Pancreas (tissue), 10 donors: ENCODE results near the gene LSR. TPM values are rescaled to one million over a fixed set of nuclear protein-coding genes. Genes with fewer than 3 reads are reported as not detected.

ENCODE experiments used
- ATAC-seq, 4 donors: fragments of 200-7000 bp; cut with Tn5 transposase; one replicate each; pipeline versions ENCODE4 v1.8.0 to v1.9.1; 2020; ENCODE audit warnings: mild to moderate bottlenecking in 4 of 4, moderate library complexity in 4 of 4
- DNase-seq, 6 donors: peaks; one replicate each; pipeline ENCODE4 v3.0.0-alpha.2; 2020
- FAIRE-seq: peaks from 2 replicates; lab custom pipeline; 2012; peaks lifted over from hg19 to GRCh38; lab: Jason Lieb, UNC
- H3K27ac ChIP-seq, 4 donors: fragments of 200-600 bp; sonication (generic); 1 replicate in 3 of 4; 2 replicates in 1 of 4; pipeline versions ENCODE4 v1.5.0 to v1.8.0; 2020
- H3K27me3 ChIP-seq, 4 donors: fragments of 200-600 bp; one replicate each; pipeline ENCODE4 v1.8.0; 2021
- H3K36me3 ChIP-seq, 3 donors: fragments of 200-600 bp; sonication (generic) in 1 of 3; one replicate each; pipeline versions ENCODE4 v1.5.0 to v1.8.0; 2020 to 2021
- H3K4me1 ChIP-seq, 3 donors: fragments of 200-600 bp; one replicate each; pipeline ENCODE4 v1.8.0; 2021
- H3K4me3 ChIP-seq, 4 donors: fragments of 200-600 bp; sonication (generic) in 2 of 4; one replicate each; pipeline versions ENCODE4 v1.5.0 to v1.8.0; 2020 to 2021
- H3K9me3 ChIP-seq, 4 donors: fragments of 200-600 bp; one replicate each; pipeline ENCODE4 v1.8.0; 2021
- CTCF ChIP-seq, 4 donors: fragments of 200-600 bp; sonication (generic) in 3 of 4; IDR thresholded peaks; one replicate each; pipeline versions ENCODE4 v1.5.0 to v1.8.0; 2021; ENCODE audit warnings: antibody characterized with exemption in 4 of 4
- WGBS, 2 donors: extraction: QIAGEN DNeasy Blood & Tissue Kit; methylation state at CpG; one replicate each; pipeline ENCODE4 v1.1.7; 2013; 5-methylcytosine and 5-hydroxymethylcytosine counted together
- intact Hi-C, 3 donors: fragments of 100-400 bp; cut with DNase I; formaldehyde crosslinking; loops; one replicate each; pipeline versions ENCODE4 v1.11.1 to v1.14.2; 2022
- polyA plus RNA-seq, 2 donors: library from polyadenylated mRNA; stranded (reverse); fragments of 200-250 nt; gene quantifications; one replicate each; pipeline ENCODE4 v1.2.3, GENCODE V29; 2013
- total RNA-seq, 6 donors: library from RNA; stranded (reverse); fragmentation: NEBNext Ultra II Directional in 4 of 6; extraction: Animal tissue kit (Norgen Biotek cat#: 25700) in 4 of 6; gene quantifications; one replicate each; pipeline versions ENCODE4 v1.2.1 to v1.2.4, GENCODE V29; 2021 to 2023
- donor health status: healthy with polysubstance abuse.
- donor health status: DM: no; HTN: no; CAD: no; lungs with moderate emphysema.
- donor health status: DM: no; HTN: no; CAD: no.
- donor health status: control.
- donor health status: control.
- donor health status: Bipolar disorder and iron deficiency.
- donor health status: DM: yes; HTN: yes; CAD: no.
- donor health status: DM: no; HTN: no; CAD: no.
- donor health status: DM: no; HTN: no; CAD: no.
- donor health status: DM: yes; HTN: yes; CAD: no.

The LSR gene
- total and polyA plus RNA-seq, 8 donors = 46.1 to 103 (median 66.9) TPM

DNA sequence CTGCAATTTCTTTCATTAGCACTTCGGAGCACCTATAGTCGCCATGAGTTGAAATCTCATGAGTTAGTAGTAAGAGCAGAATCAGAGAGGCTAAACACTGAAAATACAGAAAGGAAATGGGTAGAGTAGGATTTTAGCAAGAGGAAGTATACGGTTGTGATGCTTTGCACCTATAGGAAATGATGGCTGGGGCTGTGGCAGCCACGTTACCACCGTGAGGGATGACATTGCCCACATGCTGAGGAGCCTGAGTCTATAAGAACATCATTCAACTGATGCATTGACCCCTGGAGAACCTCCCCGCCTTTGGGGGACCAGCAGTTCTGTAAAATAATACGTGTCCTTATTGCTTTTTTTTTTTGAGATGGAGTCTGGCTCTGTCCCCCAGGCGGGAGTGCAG lies 40.7 kb upstream of the LSR start:
- Histone ChIP-seq H3K27me3 (no peaks in the 10 kb centered on the region), H3K27ac (no peak overlapping the region), H3K36me3 (no peaks in the 10 kb centered on the region), H3K4me3 (no peak overlapping the region), H3K4me1 (peaks cover 0 to 7% (median 0%) of the 10 kb centered on the region in 3 donors), H3K9me3 (no peaks in the 10 kb centered on the region)
- FAIRE-seq (no peak), ATAC-seq (no peak), DNase-seq (no peak)
- intact Hi-C loops = no loop called here
- no peak for TF ChIP-seq CTCF (IDR thresholded peaks at IDR 0.05)
- WGBS, 2 donors = 84 to 90% methylated on average over 8 of the region's 8 CpGs

GRCh38 chr19:35209646-35210045 lies 39.2 kb upstream of the LSR start:
- intact Hi-C loops = no loop called here
- Histone ChIP-seq H3K27me3 (no peaks in the 10 kb centered on the region), H3K4me3 (no peak overlapping the region), H3K9me3 (no peaks in the 10 kb centered on the region), H3K27ac (no peak overlapping the region), H3K36me3 (no peaks in the 10 kb centered on the region), H3K4me1 (peaks cover 0 to 20% (median 0%) of the 10 kb centered on the region in 3 donors)
- no peak for TF ChIP-seq CTCF (IDR thresholded peaks at IDR 0.05)
- 72 to 78% methylated on average over 4 of the region's 4 CpGs for WGBS, 2 donors
- ATAC-seq (no peak), FAIRE-seq (no peak), DNase-seq (no peak)

- DNase-seq = peak in 1 of 6 donors; percentile 42
- Histone ChIP-seq H3K4me1 (peaks cover 0 to 13% (median 0%) of the 10 kb centered on the region in 3 donors), H3K4me3 (no peak overlapping the region), H3K27me3 (no peaks in the 10 kb centered on the region), H3K9me3 (no peaks in the 10 kb centered on the region), H3K27ac (peak overlapping the region in 2 of 4 donors; percentile 49 to 52), H3K36me3 (no peaks in the 10 kb centered on the region)
- intact Hi-C loops = no loop called here
- TF ChIP-seq CTCF (IDR thresholded peaks at IDR 0.05) = no peak
- 86 to 88% methylated on average over 7 of the region's 7 CpGs for WGBS, 2 donors
- no peak for FAIRE-seq
- ATAC-seq = peak in 2 of 4 donors; percentile 15 to 28
Observed at GRCh38 chr19:35211545-35212230, 37.1 kb upstream of the LSR start.

DNA sequence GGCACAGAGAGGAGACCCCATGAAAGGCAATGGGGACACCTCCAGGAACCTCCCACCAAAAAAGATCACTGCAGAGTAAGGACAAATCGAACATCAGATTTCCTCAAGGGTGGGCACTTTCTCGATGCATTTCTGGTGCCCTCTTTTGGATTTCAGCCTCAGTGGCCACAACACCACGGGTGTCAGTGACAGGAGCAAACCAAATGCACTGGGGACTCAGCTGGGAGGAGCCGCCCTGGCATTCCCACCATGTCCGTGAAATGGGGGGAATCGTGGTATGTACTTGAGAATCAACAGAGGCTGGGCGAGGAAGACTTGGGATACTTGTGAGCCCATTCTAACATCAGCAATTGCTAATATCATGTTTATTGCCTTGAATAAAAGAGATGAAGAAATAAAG lies 36.6 kb upstream of the LSR start:
- no peak for ATAC-seq
- 68 to 76% methylated on average over 7 of the region's 7 CpGs for WGBS, 2 donors
- no peaks in the 10 kb centered on the region for H3K36me3 ChIP-seq
- no peak for FAIRE-seq
- no peak for TF ChIP-seq CTCF (IDR thresholded peaks at IDR 0.05)
- peaks cover 0 to 13% (median 0%) of the 10 kb centered on the region in 3 donors for H3K4me1 ChIP-seq
- peak overlapping the region in 2 of 4 donors; percentile 49 to 52 for H3K27ac ChIP-seq
- H3K9me3 ChIP-seq = no peaks in the 10 kb centered on the region
- no peak for DNase-seq
- no peaks in the 10 kb centered on the region for H3K27me3 ChIP-seq
- H3K4me3 ChIP-seq = no peak overlapping the region
- intact Hi-C loops = no loop called here
